CD1c-positive myeloid dendritic cell (primary cell): ENCODE results near the gene CHGA.

Source experiments
- DNase-seq: peaks from one replicate; pipeline ENCODE4 v3.0.0-alpha.2; 2016; ENCODE audit errors: extremely low spot score

The CHGA gene

GRCh38 chr14:92943855-92944570 lies 21.1 kb downstream of the CHGA start:
- DNase-seq, result no peak

- DNase-seq, result no peak
Measured at GRCh38 chr14:92944976-92945375, 22.0 kb downstream of the CHGA start.

GRCh38 chr14:92945544-92945943 lies 22.6 kb downstream of the CHGA start:
- no peak for DNase-seq

GRCh38 chr14:92945959-92946846 lies 23.3 kb downstream of the CHGA start:
- DNase-seq, result no peak

GRCh38 chr14:92946847-92947545 lies 24.0 kb downstream of the CHGA start:
- no peak for DNase-seq

GRCh38 chr14:92948647-92949046 lies 25.7 kb downstream of the CHGA start:
- DNase-seq, result no peak

GRCh38 chr14:92949496-92950192 lies 26.7 kb downstream of the CHGA start:
- DNase-seq, result no peak

- DNase-seq, result no peak
Measured at GRCh38 chr14:92950193-92950540, 27.2 kb downstream of the CHGA start.

- DNase-seq, result no peak
Measured at GRCh38 chr14:92950773-92951172, 27.8 kb downstream of the CHGA start.

- DNase-seq, result no peak
Measured at GRCh38 chr14:92951261-92951660, 28.3 kb downstream of the CHGA start.

GRCh38 chr14:92951912-92952471 lies 29.0 kb downstream of the CHGA start:
- peak; percentile 77 for DNase-seq

- DNase-seq, result peak; percentile 80
Measured at GRCh38 chr14:92952481-92953298, 29.7 kb downstream of the CHGA start.

GRCh38 chr14:92953526-92953925 lies 30.6 kb downstream of the CHGA start:
- DNase-seq, result no peak

GRCh38 chr14:92954933-92955332 lies 32.0 kb downstream of the CHGA start:
- no peak for DNase-seq

GRCh38 chr14:92955381-92955780 lies 32.4 kb downstream of the CHGA start:
- DNase-seq, result no peak

- DNase-seq, result no peak
Measured at GRCh38 chr14:92956961-92957360, 34.0 kb downstream of the CHGA start.

GRCh38 chr14:92958373-92959188 lies 35.6 kb downstream of the CHGA start:
- DNase-seq, result no peak

GRCh38 chr14:92959189-92959531 lies 36.2 kb downstream of the CHGA start:
- DNase-seq, result no peak

- no peak for DNase-seq
Measured at GRCh38 chr14:92959761-92960680, 37.1 kb downstream of the CHGA start.
